ENCODE data around the gene COL1A1. TPM values are rescaled to one million over a fixed set of nuclear protein-coding genes. Genes with fewer than 3 reads are reported as not detected.

Gene COL1A1
- total and polyA plus RNA-seq, 2 experiments from 2014 or later: 6,472 to 15,283 TPM

- H3K4me1 ChIP-seq (ENCODE audit: insufficient read depth): peaks cover 82% of the 10 kb centered on the region
- WGBS, 2 experiments (ENCODE audit: low coverage in 1 of 2, low lambda C conversion rate in 2 of 2, missing lambda C conversion rate in 2 of 2): 0 to 5% methylated on average over 1 of the region's 1 CpG
- in situ Hi-C loops (cut with MboI): no loop called here
Observed at GRCh38 chr17:50218771-50219315, 17.4 kb upstream of the COL1A1 start.

GRCh38 chr17:50218071-50218759, 16.8 kb upstream of the COL1A1 start:
- peaks cover 19% of the 10 kb centered on the region for H3K79me2 ChIP-seq (ENCODE audit: insufficient read depth)
- DNase-seq: peak; percentile 61
- H3K4me2 ChIP-seq (ENCODE audit: unreplicated experiment): peak overlapping the region; percentile 93
- 2 to 9% methylated on average over 3 of the region's 3 CpGs for WGBS, 2 experiments (ENCODE audit: low coverage in 1 of 2, low lambda C conversion rate in 2 of 2, missing lambda C conversion rate in 2 of 2)
- H3K4me3 ChIP-seq: peak overlapping the region; percentile 65
- peaks cover 82% of the 10 kb centered on the region for H3F3A ChIP-seq (ENCODE audit: insufficient read depth)
- H3K9ac ChIP-seq: peak overlapping the region; percentile 89
- peak overlapping the region; percentile 98 for H3K27ac ChIP-seq
- no peaks in the 10 kb centered on the region for H3K9me3 ChIP-seq (ENCODE audit: low read depth)
- no peaks in the 10 kb centered on the region for H3K9me2 ChIP-seq (ENCODE audit: insufficient read depth)
- H3K36me3 ChIP-seq (ENCODE audit: low read depth): no peaks in the 10 kb centered on the region
- peaks cover 82% of the 10 kb centered on the region for H3K4me1 ChIP-seq (ENCODE audit: insufficient read depth)
- no peaks in the 10 kb centered on the region for H4K20me1 ChIP-seq (ENCODE audit: insufficient read depth)
- H2AFZ ChIP-seq: no peak overlapping the region
- in situ Hi-C loops (cut with MboI): no loop called here
- TF ChIP-seq EZH2 (IDR thresholded peaks at IDR 0.05; ENCODE audit: insufficient read depth, poor library complexity, severe bottlenecking): no peak
- TF ChIP-seq EZH2phosphoT487 (IDR thresholded peaks at IDR 0.05; ENCODE audit: insufficient read depth, low read depth): no peak
- no peaks in the 10 kb centered on the region for H3K27me3 ChIP-seq (replicated peaks; ENCODE audit: insufficient read depth)

More at GRCh38 chr17:50218771-50219315, 17.4 kb upstream of the COL1A1 start:
- H3F3A ChIP-seq (ENCODE audit: insufficient read depth): peaks cover 78% of the 10 kb centered on the region
- H3K27ac ChIP-seq: peak overlapping the region; percentile 98
- no peaks in the 10 kb centered on the region for H3K9me2 ChIP-seq (ENCODE audit: insufficient read depth)
- H3K9ac ChIP-seq: peak overlapping the region; percentile 89
- no peak for TF ChIP-seq EZH2phosphoT487 (IDR thresholded peaks at IDR 0.05; ENCODE audit: insufficient read depth, low read depth)
- no peak for TF ChIP-seq EZH2 (IDR thresholded peaks at IDR 0.05; ENCODE audit: insufficient read depth, poor library complexity, severe bottlenecking)
- peak; percentile 90 for DNase-seq
- H3K4me3 ChIP-seq: peak overlapping the region; percentile 65
- peaks cover 14% of the 10 kb centered on the region; the same call in 1 of the 2 replicates for H3K79me2 ChIP-seq (ENCODE audit: insufficient read depth)
- H2AFZ ChIP-seq: no peak overlapping the region
- H3K27me3 ChIP-seq (replicated peaks; ENCODE audit: insufficient read depth): no peaks in the 10 kb centered on the region
- no peaks in the 10 kb centered on the region for H4K20me1 ChIP-seq (ENCODE audit: insufficient read depth)
- peak overlapping the region; percentile 93 for H3K4me2 ChIP-seq (ENCODE audit: unreplicated experiment)
- H3K36me3 ChIP-seq (ENCODE audit: low read depth): no peaks in the 10 kb centered on the region
- H3K9me3 ChIP-seq (ENCODE audit: low read depth): no peaks in the 10 kb centered on the region

- in situ Hi-C loops (cut with MboI): no loop called here
- peak overlapping the region; percentile 65 for H3K4me3 ChIP-seq
Observed at GRCh38 chr17:50217591-50217990, 16.2 kb upstream of the COL1A1 start.

GRCh38 chr17:50214976-50215760, 13.7 kb upstream of the COL1A1 start:
- Histone ChIP-seq H4K20me1 (ENCODE audit: insufficient read depth) (no peaks in the 10 kb centered on the region), H3K4me1 (ENCODE audit: insufficient read depth) (peaks cover 82% of the 10 kb centered on the region), H3K79me2 (ENCODE audit: insufficient read depth) (peaks cover 29% of the 10 kb centered on the region), H3K9me3 (ENCODE audit: low read depth) (no peaks in the 10 kb centered on the region), H3K9me2 (ENCODE audit: insufficient read depth) (no peaks in the 10 kb centered on the region), H3K9ac (peak overlapping the region; percentile 54), H2AFZ (0 out of 2 replicates have a peak overlapping the region, but pooled peaks have one; percentile 11), H3K27ac (peak overlapping the region; percentile 98), H3F3A (ENCODE audit: insufficient read depth) (peaks cover 78% of the 10 kb centered on the region), H3K36me3 (ENCODE audit: low read depth) (no peaks in the 10 kb centered on the region), H3K4me2 (ENCODE audit: unreplicated experiment) (peak overlapping the region; percentile 18), H3K4me3 (no peak overlapping the region), H3K27me3 (replicated peaks; ENCODE audit: insufficient read depth) (no peaks in the 10 kb centered on the region)
- in situ Hi-C loops (cut with MboI): no loop called here
- 26 to 29% methylated on average over 8 of the region's 8 CpGs for whole genome bisulfite sequencing, 2 experiments (ENCODE audit: low coverage in 1 of 2, low lambda C conversion rate in 2 of 2, missing lambda C conversion rate in 2 of 2)
- TF ChIP-seq EZH2phosphoT487 (IDR thresholded peaks at IDR 0.05; ENCODE audit: insufficient read depth, low read depth) (no peak), EZH2 (IDR thresholded peaks at IDR 0.05; ENCODE audit: insufficient read depth, poor library complexity, severe bottlenecking) (no peak)
- peak; percentile 56 for DNase-seq

More at GRCh38 chr17:50217591-50217990, 16.2 kb upstream of the COL1A1 start:
- Histone ChIP-seq H3K9ac (peak overlapping the region; percentile 89), H3K36me3 (ENCODE audit: low read depth) (no peaks in the 10 kb centered on the region), H4K20me1 (ENCODE audit: insufficient read depth) (no peaks in the 10 kb centered on the region), H3K27ac (peak overlapping the region; percentile 98), H3K27me3 (replicated peaks; ENCODE audit: insufficient read depth) (no peaks in the 10 kb centered on the region), H3K9me2 (ENCODE audit: insufficient read depth) (no peaks in the 10 kb centered on the region), H3F3A (ENCODE audit: insufficient read depth) (peaks cover 85% of the 10 kb centered on the region), H2AFZ (no peak overlapping the region), H3K4me1 (ENCODE audit: insufficient read depth) (peaks cover 82% of the 10 kb centered on the region), H3K9me3 (ENCODE audit: low read depth) (no peaks in the 10 kb centered on the region), H3K79me2 (ENCODE audit: insufficient read depth) (peaks cover 25% of the 10 kb centered on the region), H3K4me2 (ENCODE audit: unreplicated experiment) (peak overlapping the region; percentile 93)
- DNase-seq: no peak
- 16% methylated on average over 3 of the region's 3 CpGs for WGBS, 2 experiments (ENCODE audit: low coverage in 1 of 2, low lambda C conversion rate in 2 of 2, missing lambda C conversion rate in 2 of 2)
- TF ChIP-seq EZH2phosphoT487 (IDR thresholded peaks at IDR 0.05; ENCODE audit: insufficient read depth, low read depth) (no peak), EZH2 (IDR thresholded peaks at IDR 0.05; ENCODE audit: insufficient read depth, poor library complexity, severe bottlenecking) (no peak)
